Fibroblast of pulmonary artery (primary cell): ENCODE measurements around the gene ITSN1.

Experiments used
- DNase-seq: peaks from one replicate; pipeline ENCODE4 v3.0.0-alpha.2; 2010; ENCODE audit warnings: low read depth
- H3K4me3 ChIP-seq: replicated peaks from 2 replicates; pipeline ENCODE4 v1.5.1; 2011; ENCODE audit warnings: low read depth, mild to moderate bottlenecking, control low read depth, low read length, moderate library complexity
- CTCF ChIP-seq: IDR thresholded peaks from 2 replicates; pipeline ENCODE4 v1.5.1; 2011; ENCODE audit warnings: mild to moderate bottlenecking, control low read depth, low read length, inconsistent platforms; ENCODE audit errors: missing control alignments

The ITSN1 gene

GRCh38 chr21:33909756-33910155, 267.5 kb downstream of the ITSN1 start:
- no peak overlapping the region for H3K4me3 ChIP-seq
- DNase-seq: no peak
- TF ChIP-seq CTCF: no peak

GRCh38 chr21:33914188-33914587, 271.9 kb downstream of the ITSN1 start:
- DNase-seq: no peak
- H3K4me3 ChIP-seq: no peak overlapping the region
- no peak for TF ChIP-seq CTCF

- no peak for TF ChIP-seq CTCF
- peak within 1 kb of the TSS; percentile 97 for H3K4me3 ChIP-seq
- peak; percentile 98 for DNase-seq
Measured at GRCh38 chr21:33915368-33916199, 273.3 kb downstream of the ITSN1 start, which contains the start of gene ATP5PO. Gene ATP5PO, minus strand, starts transcription at chr21:33915804. Its CDS starts 41 bp downstream, at chr21:33915763.

GRCh38 chr21:33916200-33916567, 273.9 kb downstream of the ITSN1 start:
- H3K4me3 ChIP-seq: peak overlapping the region; percentile 97
- no peak for TF ChIP-seq CTCF
- DNase-seq: no peak

GRCh38 chr21:33917421-33917820, 275.1 kb downstream of the ITSN1 start:
- TF ChIP-seq CTCF: no peak
- no peak for DNase-seq
- no peak overlapping the region for H3K4me3 ChIP-seq

GRCh38 chr21:33924079-33924765, 281.9 kb downstream of the ITSN1 start:
- no peak overlapping the region for H3K4me3 ChIP-seq
- TF ChIP-seq CTCF: peak; percentile 88
- DNase-seq: peak; percentile 84
